Retina (tissue), 1 donor: Measurements from ENCODE around the gene MRPS21.

Source experiments
- DNase-seq: peaks from one replicate; pipeline ENCODE4 v3.0.0-alpha.2; 2016

MRPS21 gene

GRCh38 chr1:150293433-150294253, at the start of gene MRPS21:
TSS of gene MRPS21 (plus strand) at chr1:150293861. CDS start at chr1:150294367, 506 bp downstream.
- DNase-seq, result peak; percentile 96

GRCh38 chr1:150249936-150250335, 43.7 kb upstream of the MRPS21 start:
- DNase-seq, result no peak

- peak; percentile 72 for DNase-seq
Measured at GRCh38 chr1:150256198-150256553, 37.5 kb upstream of the MRPS21 start.

GRCh38 chr1:150256554-150257341, 36.9 kb upstream of the MRPS21 start:
- peak; percentile 87 for DNase-seq

GRCh38 chr1:150257624-150258585, 35.8 kb upstream of the MRPS21 start, which contains the start of gene CA14:
TSS of gene CA14 (plus strand) at chr1:150257774. CDS start at chr1:150258129, 355 bp downstream.
- peak; percentile 76 for DNase-seq

- DNase-seq, result peak; percentile 48
Measured at GRCh38 chr1:150259217-150259616, 34.4 kb upstream of the MRPS21 start.

- DNase-seq, result peak; percentile 43
Measured at GRCh38 chr1:150259758-150260669, 33.6 kb upstream of the MRPS21 start.

GRCh38 chr1:150261367-150261766, 32.3 kb upstream of the MRPS21 start:
- DNase-seq, result no peak

- no peak for DNase-seq
Measured at GRCh38 chr1:150262388-150263320, 31.0 kb upstream of the MRPS21 start.

GRCh38 chr1:150263549-150263948, 30.1 kb upstream of the MRPS21 start:
- DNase-seq, result no peak

GRCh38 chr1:150267896-150268295, 25.8 kb upstream of the MRPS21 start:
- DNase-seq, result no peak

- no peak for DNase-seq
Measured at GRCh38 chr1:150268340-150268704, 25.3 kb upstream of the MRPS21 start.

GRCh38 chr1:150268705-150269403, 24.8 kb upstream of the MRPS21 start, which contains the start of gene APH1A:
TSS of gene APH1A (minus strand) at chr1:150269016. CDS start at chr1:150268810, 206 bp downstream.
- DNase-seq, result peak; percentile 95

GRCh38 chr1:150269451-150269850, 24.2 kb upstream of the MRPS21 start:
- DNase-seq, result no peak

- DNase-seq, result no peak
Measured at GRCh38 chr1:150271291-150271959, 22.2 kb upstream of the MRPS21 start.

GRCh38 chr1:150273311-150273710, 20.4 kb upstream of the MRPS21 start:
- no peak for DNase-seq

- DNase-seq, result no peak
Measured at GRCh38 chr1:150280138-150280707, 13.4 kb upstream of the MRPS21 start.

GRCh38 chr1:150281221-150281757, 12.4 kb upstream of the MRPS21 start:
- peak; percentile 80 for DNase-seq
